ENCODE data around the gene SLC5A4.
"Not testable (repeated sequence)": the region's sequence is repeated elsewhere in the genome, so short reads cannot be mapped to it uniquely, and the experiment has no call there.

The SLC5A4 gene

GRCh38 chr22:32199341-32199740 lies 55.8 kb downstream of the SLC5A4 start:
- no peak for DNase-seq

- not testable (repeated sequence) for DNase-seq
Measured at GRCh38 chr22:32197553-32198226, 57.5 kb downstream of the SLC5A4 start.

GRCh38 chr22:32195900-32196299 lies 59.2 kb downstream of the SLC5A4 start:
- not testable (repeated sequence) for DNase-seq

GRCh38 chr22:32193346-32193745 lies 61.8 kb downstream of the SLC5A4 start:
- DNase-seq = not testable (repeated sequence)

- not testable (repeated sequence) for DNase-seq
Measured at GRCh38 chr22:32191021-32191420, 64.1 kb downstream of the SLC5A4 start.

GRCh38 chr22:32185821-32186220 lies 69.3 kb downstream of the SLC5A4 start:
- DNase-seq = no peak

- DNase-seq = no peak
Measured at GRCh38 chr22:32183625-32184024, 71.5 kb downstream of the SLC5A4 start.

- DNase-seq = no peak
Measured at GRCh38 chr22:32181043-32181442, 74.1 kb downstream of the SLC5A4 start.

- no peak for DNase-seq
Measured at GRCh38 chr22:32177221-32177765, 77.9 kb downstream of the SLC5A4 start.

- DNase-seq = peak; percentile 29
Measured at GRCh38 chr22:32175683-32176644, 79.2 kb downstream of the SLC5A4 start.

- no peak for DNase-seq
Measured at GRCh38 chr22:32175115-32175514, 80.0 kb downstream of the SLC5A4 start.

Measured in stimulated activated CD8-positive, alpha-beta memory T cell treated with anti-CD3 and anti-CD28 coated beads, Interleukin-4, amount 100 ng/mL, for 48 hours (primary cell).